Measurements from ENCODE around the gene PVR.
A peak's percentile ranks its signal among the peaks of the same experiment; 100 is the strongest.

The PVR gene

GRCh38 chr19:44684892-44685863 is 41.5 kb downstream of the PVR start:
- no peak overlapping the region for H3K4me3 ChIP-seq (ENCODE audit: insufficient read length, low read depth)
- peak; percentile 39 for DNase-seq (ENCODE audit: low read depth, low spot score)
- no peak for TF ChIP-seq YY1 (IDR thresholded peaks at IDR 0.05; ENCODE audit: insufficient read depth, insufficient read length)
- no peak for TF ChIP-seq SUZ12 (IDR thresholded peaks at IDR 0.05; ENCODE audit: extremely low read depth, insufficient read depth, insufficient read length)
- no peak for TF ChIP-seq ZNF274 (IDR thresholded peaks at IDR 0.05; ENCODE audit: low read depth, low read length)
- no peaks in the 10 kb centered on the region for H3K36me3 ChIP-seq (ENCODE audit: insufficient read depth, insufficient read length, low read length)
- no peak overlapping the region for H3K9ac ChIP-seq (ENCODE audit: insufficient read length, low read depth)
- H3K4me1 ChIP-seq (ENCODE audit: insufficient read depth, insufficient read length): peaks cover 2% of the 10 kb centered on the region
- no peaks in the 10 kb centered on the region for H3K27me3 ChIP-seq (ENCODE audit: insufficient read depth, insufficient read length)
- H3K9me3 ChIP-seq (ENCODE audit: insufficient read depth, low read length): no peaks in the 10 kb centered on the region

- Histone ChIP-seq H3K36me3 (ENCODE audit: insufficient read depth, insufficient read length, low read length) (no peaks in the 10 kb centered on the region), H3K27me3 (ENCODE audit: insufficient read depth, insufficient read length) (no peaks in the 10 kb centered on the region), H3K9me3 (ENCODE audit: insufficient read depth, low read length) (no peaks in the 10 kb centered on the region), H3K9ac (ENCODE audit: insufficient read length, low read depth) (no peak overlapping the region), H3K4me3 (ENCODE audit: insufficient read length, low read depth) (no peak overlapping the region), H3K4me1 (ENCODE audit: insufficient read depth, insufficient read length) (peaks cover 2% of the 10 kb centered on the region)
- TF ChIP-seq ZNF274 (IDR thresholded peaks at IDR 0.05; ENCODE audit: low read depth, low read length) (no peak), SUZ12 (IDR thresholded peaks at IDR 0.05; ENCODE audit: extremely low read depth, insufficient read depth, insufficient read length) (no peak), YY1 (IDR thresholded peaks at IDR 0.05; ENCODE audit: insufficient read depth, insufficient read length) (no peak)
- DNase-seq (ENCODE audit: low read depth, low spot score): no peak
These were observed 42.2 kb downstream of the PVR start for GRCh38 chr19:44685877-44686276.

- Histone ChIP-seq H3K4me3 (ENCODE audit: insufficient read length, low read depth) (no peak overlapping the region), H3K9me3 (ENCODE audit: insufficient read depth, low read length) (no peaks in the 10 kb centered on the region), H3K9ac (ENCODE audit: insufficient read length, low read depth) (no peak overlapping the region), H3K4me1 (ENCODE audit: insufficient read depth, insufficient read length) (peaks cover 5% of the 10 kb centered on the region), H3K27me3 (ENCODE audit: insufficient read depth, insufficient read length) (no peaks in the 10 kb centered on the region), H3K36me3 (ENCODE audit: insufficient read depth, insufficient read length, low read length) (no peaks in the 10 kb centered on the region)
- no peak for DNase-seq (ENCODE audit: low read depth, low spot score)
- TF ChIP-seq SUZ12 (IDR thresholded peaks at IDR 0.05; ENCODE audit: extremely low read depth, insufficient read depth, insufficient read length): no peak
- TF ChIP-seq YY1 (IDR thresholded peaks at IDR 0.05; ENCODE audit: insufficient read depth, insufficient read length): no peak
- no peak for TF ChIP-seq ZNF274 (IDR thresholded peaks at IDR 0.05; ENCODE audit: low read depth, low read length)
These were observed 43.2 kb downstream of the PVR start for GRCh38 chr19:44686896-44687295.

GRCh38 chr19:44687888-44688287 is 44.2 kb downstream of the PVR start:
- H3K27me3 ChIP-seq (ENCODE audit: insufficient read depth, insufficient read length): no peaks in the 10 kb centered on the region
- no peak for TF ChIP-seq ZNF274 (IDR thresholded peaks at IDR 0.05; ENCODE audit: low read depth, low read length)
- no peak for TF ChIP-seq SUZ12 (IDR thresholded peaks at IDR 0.05; ENCODE audit: extremely low read depth, insufficient read depth, insufficient read length)
- no peak for TF ChIP-seq YY1 (IDR thresholded peaks at IDR 0.05; ENCODE audit: insufficient read depth, insufficient read length)
- H3K36me3 ChIP-seq (ENCODE audit: insufficient read depth, insufficient read length, low read length): no peaks in the 10 kb centered on the region
- H3K9ac ChIP-seq (ENCODE audit: insufficient read length, low read depth): no peak overlapping the region
- no peaks in the 10 kb centered on the region for H3K9me3 ChIP-seq (ENCODE audit: insufficient read depth, low read length)
- H3K4me3 ChIP-seq (ENCODE audit: insufficient read length, low read depth): no peak overlapping the region
- peaks cover 7% of the 10 kb centered on the region for H3K4me1 ChIP-seq (ENCODE audit: insufficient read depth, insufficient read length)
- DNase-seq (ENCODE audit: low read depth, low spot score): no peak

GRCh38 chr19:44689290-44690130 is 45.8 kb downstream of the PVR start:
- H3K36me3 ChIP-seq (ENCODE audit: insufficient read depth, insufficient read length, low read length): no peaks in the 10 kb centered on the region
- H3K4me1 ChIP-seq (ENCODE audit: insufficient read depth, insufficient read length): peaks cover 7% of the 10 kb centered on the region
- H3K4me3 ChIP-seq (ENCODE audit: insufficient read length, low read depth): no peak overlapping the region
- no peaks in the 10 kb centered on the region for H3K9me3 ChIP-seq (ENCODE audit: insufficient read depth, low read length)
- no peaks in the 10 kb centered on the region for H3K27me3 ChIP-seq (ENCODE audit: insufficient read depth, insufficient read length)
- H3K9ac ChIP-seq (ENCODE audit: insufficient read length, low read depth): no peak overlapping the region
- TF ChIP-seq YY1 (IDR thresholded peaks at IDR 0.05; ENCODE audit: insufficient read depth, insufficient read length): no peak
- no peak for TF ChIP-seq SUZ12 (IDR thresholded peaks at IDR 0.05; ENCODE audit: extremely low read depth, insufficient read depth, insufficient read length)
- no peak for TF ChIP-seq ZNF274 (IDR thresholded peaks at IDR 0.05; ENCODE audit: low read depth, low read length)
- peak; percentile 62 for DNase-seq (ENCODE audit: low read depth, low spot score)

GRCh38 chr19:44690131-44690440 is 46.4 kb downstream of the PVR start:
- TF ChIP-seq YY1 (IDR thresholded peaks at IDR 0.05; ENCODE audit: insufficient read depth, insufficient read length) (no peak), ZNF274 (IDR thresholded peaks at IDR 0.05; ENCODE audit: low read depth, low read length) (no peak), SUZ12 (IDR thresholded peaks at IDR 0.05; ENCODE audit: extremely low read depth, insufficient read depth, insufficient read length) (no peak)
- H3K4me3 ChIP-seq (ENCODE audit: insufficient read length, low read depth): no peak overlapping the region
- H3K27me3 ChIP-seq (ENCODE audit: insufficient read depth, insufficient read length): no peaks in the 10 kb centered on the region
- H3K9me3 ChIP-seq (ENCODE audit: insufficient read depth, low read length): no peaks in the 10 kb centered on the region
- H3K9ac ChIP-seq (ENCODE audit: insufficient read length, low read depth): no peak overlapping the region
- DNase-seq (ENCODE audit: low read depth, low spot score): no peak
- no peaks in the 10 kb centered on the region for H3K36me3 ChIP-seq (ENCODE audit: insufficient read depth, insufficient read length, low read length)
- peaks cover 7% of the 10 kb centered on the region for H3K4me1 ChIP-seq (ENCODE audit: insufficient read depth, insufficient read length)

GRCh38 chr19:44692379-44692721 is 48.6 kb downstream of the PVR start:
- H3K4me3 ChIP-seq (ENCODE audit: insufficient read length, low read depth): no peak overlapping the region
- H3K27me3 ChIP-seq (ENCODE audit: insufficient read depth, insufficient read length): no peaks in the 10 kb centered on the region
- H3K4me1 ChIP-seq (ENCODE audit: insufficient read depth, insufficient read length): peaks cover 11% of the 10 kb centered on the region
- no peak overlapping the region for H3K9ac ChIP-seq (ENCODE audit: insufficient read length, low read depth)
- no peak for TF ChIP-seq ZNF274 (IDR thresholded peaks at IDR 0.05; ENCODE audit: low read depth, low read length)
- no peak for TF ChIP-seq SUZ12 (IDR thresholded peaks at IDR 0.05; ENCODE audit: extremely low read depth, insufficient read depth, insufficient read length)
- no peak for TF ChIP-seq YY1 (IDR thresholded peaks at IDR 0.05; ENCODE audit: insufficient read depth, insufficient read length)
- no peaks in the 10 kb centered on the region for H3K9me3 ChIP-seq (ENCODE audit: insufficient read depth, low read length)
- no peak for DNase-seq (ENCODE audit: low read depth, low spot score)
- no peaks in the 10 kb centered on the region for H3K36me3 ChIP-seq (ENCODE audit: insufficient read depth, insufficient read length, low read length)

Measured in NT2/D1 (cell line).